T-helper 17 cell (primary cell): ENCODE results near the gene ADGRG4. TPM values are rescaled to one million over a fixed set of nuclear protein-coding genes. Genes with fewer than 3 reads are reported as not detected.

Source experiments
- total RNA-seq, 4 donors: library from RNA in 2 of 4; stranded (reverse) in 2 of 4; gene quantifications; one replicate each; pipeline ENCODE4 v1.2.3 and lab custom pipeline; 2022 to 2026

Gene ADGRG4
- total RNA-seq, 2 donors from 2014 or later = not detected

Other genes with a start within 250 kb of the ADGRG4 start
- 10 to 100 TPM; 29.1 to 61.3 TPM for gene FHL1, start 153.4 kb upstream of the ADGRG4 start, total RNA-seq
- 1 to 10 TPM; 6.0 to 6.7 TPM for gene MAP7D3, start 49.6 kb upstream of the ADGRG4 start, total RNA-seq
- not detected for gene BRS3, start 187.0 kb downstream of the ADGRG4 start, total RNA-seq
- 10 to 100 TPM; 35.9 to 36.5 TPM for gene HTATSF1, start 196.6 kb downstream of the ADGRG4 start, total RNA-seq
- not detected for gene VGLL1, start 231.3 kb downstream of the ADGRG4 start, total RNA-seq